WERI-Rb-1 (cell line): Measurements from ENCODE around the gene GNG7.
"Not testable (repeated sequence)": the region's sequence is repeated elsewhere in the genome, so short reads cannot be mapped to it uniquely, and the experiment has no call there.

Experiments
- DNase-seq: peaks from one replicate; pipeline ENCODE4 v3.0.0-alpha.2; 2020
- H3K27ac ChIP-seq: fragments of 250-450 bp; sonication (Bioruptor Pico); 2 replicates; pipeline ENCODE4 v1.5.1; 2020; ENCODE audit warnings: mild to moderate bottlenecking, moderate library complexity
- H3K27me3 ChIP-seq: fragments of 250-450 bp; sonication (Bioruptor Pico); 2 replicates; pipeline ENCODE4 v1.5.1; 2021; ENCODE audit warnings: mild to moderate bottlenecking, low read depth, moderate library complexity; ENCODE audit not compliant: insufficient read depth, severe bottlenecking
- H3K36me3 ChIP-seq: fragments of 250-450 bp; sonication (Bioruptor Pico); 2 replicates; pipeline ENCODE4 v1.5.1; 2020; ENCODE audit warnings: mild to moderate bottlenecking, moderate library complexity
- H3K4me3 ChIP-seq: 2 replicates; pipeline ENCODE4 v1.5.1; 2011; ENCODE audit warnings: low read depth, mild to moderate bottlenecking, control low read depth, low read length
- H3K9me3 ChIP-seq: fragments of 250-450 bp; sonication (Bioruptor Pico); 2 replicates; pipeline ENCODE4 v1.5.1; 2021; ENCODE audit warnings: mild to moderate bottlenecking, moderate library complexity; ENCODE audit not compliant: severe bottlenecking
- TF ChIP-seq, protein P1 (sequence below): IDR thresholded peaks from 2 replicates; pipeline ENCODE4 v1.5.1; 2011; ENCODE audit warnings: low read depth, mild to moderate bottlenecking, control low read depth, inconsistent platforms, low read length

Gene GNG7

DNA sequence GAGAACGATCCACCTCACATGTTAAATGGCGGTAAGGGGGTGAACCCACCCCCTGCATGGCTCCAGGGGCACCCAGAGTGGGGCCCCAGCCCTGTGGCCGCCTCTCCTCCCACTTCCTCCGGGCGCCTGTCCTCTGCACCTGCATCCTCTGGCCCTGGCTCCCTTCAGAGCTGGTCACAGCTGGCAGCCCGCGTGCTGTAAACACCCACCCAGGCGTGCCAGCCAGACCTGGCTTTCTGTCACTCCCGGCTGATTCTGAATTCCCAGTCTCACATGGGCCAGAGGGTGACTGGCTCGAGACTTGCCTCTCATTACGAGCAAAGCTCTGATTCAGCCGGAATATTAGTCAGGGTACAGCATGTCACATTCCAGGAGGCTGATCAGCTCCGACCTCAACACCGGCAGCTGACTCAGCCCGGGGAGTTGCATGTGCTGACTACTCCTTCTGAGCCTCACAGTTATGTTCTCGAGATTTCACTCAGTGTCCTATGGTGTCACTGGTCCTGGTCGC lies 75.1 kb downstream of the GNG7 start:
- no peak overlapping the region for H3K4me3 ChIP-seq
- DNase-seq: no peak
- H3K27me3 ChIP-seq: no peaks in the 10 kb centered on the region
- peaks cover 11% of the 10 kb centered on the region for H3K9me3 ChIP-seq
- H3K27ac ChIP-seq: no peak overlapping the region
- H3K36me3 ChIP-seq: no peaks in the 10 kb centered on the region
- TF ChIP-seq, protein P1, sequence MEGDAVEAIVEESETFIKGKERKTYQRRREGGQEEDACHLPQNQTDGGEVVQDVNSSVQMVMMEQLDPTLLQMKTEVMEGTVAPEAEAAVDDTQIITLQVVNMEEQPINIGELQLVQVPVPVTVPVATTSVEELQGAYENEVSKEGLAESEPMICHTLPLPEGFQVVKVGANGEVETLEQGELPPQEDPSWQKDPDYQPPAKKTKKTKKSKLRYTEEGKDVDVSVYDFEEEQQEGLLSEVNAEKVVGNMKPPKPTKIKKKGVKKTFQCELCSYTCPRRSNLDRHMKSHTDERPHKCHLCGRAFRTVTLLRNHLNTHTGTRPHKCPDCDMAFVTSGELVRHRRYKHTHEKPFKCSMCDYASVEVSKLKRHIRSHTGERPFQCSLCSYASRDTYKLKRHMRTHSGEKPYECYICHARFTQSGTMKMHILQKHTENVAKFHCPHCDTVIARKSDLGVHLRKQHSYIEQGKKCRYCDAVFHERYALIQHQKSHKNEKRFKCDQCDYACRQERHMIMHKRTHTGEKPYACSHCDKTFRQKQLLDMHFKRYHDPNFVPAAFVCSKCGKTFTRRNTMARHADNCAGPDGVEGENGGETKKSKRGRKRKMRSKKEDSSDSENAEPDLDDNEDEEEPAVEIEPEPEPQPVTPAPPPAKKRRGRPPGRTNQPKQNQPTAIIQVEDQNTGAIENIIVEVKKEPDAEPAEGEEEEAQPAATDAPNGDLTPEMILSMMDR: no peak

DNA sequence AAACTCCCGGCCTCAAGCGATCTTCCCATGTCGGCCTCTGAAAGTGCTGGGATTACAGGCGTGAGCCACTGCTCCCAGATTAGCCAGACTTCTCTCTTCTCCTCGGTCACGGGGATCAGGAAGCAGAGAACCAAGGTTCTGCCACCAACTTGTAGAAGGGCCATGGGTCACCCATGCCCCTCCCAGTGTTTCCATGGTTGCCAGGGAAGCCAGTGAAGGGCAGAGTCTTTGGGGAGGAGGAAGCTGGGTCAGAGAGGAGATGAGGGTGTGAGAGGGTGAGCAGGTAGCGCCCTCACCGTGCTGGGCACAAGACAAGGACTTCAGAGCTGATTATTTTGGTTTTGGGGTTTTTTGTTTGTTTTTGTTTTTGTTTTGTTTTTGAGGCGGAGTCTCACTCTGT lies 77.1 kb downstream of the GNG7 start:
- Histone ChIP-seq H3K4me3 (no peak overlapping the region), H3K27me3 (no peaks in the 10 kb centered on the region), H3K36me3 (no peaks in the 10 kb centered on the region), H3K9me3 (peaks cover 4% of the 10 kb centered on the region), H3K27ac (no peak overlapping the region)
- no peak for DNase-seq
- TF ChIP-seq, protein P1: no peak

DNA sequence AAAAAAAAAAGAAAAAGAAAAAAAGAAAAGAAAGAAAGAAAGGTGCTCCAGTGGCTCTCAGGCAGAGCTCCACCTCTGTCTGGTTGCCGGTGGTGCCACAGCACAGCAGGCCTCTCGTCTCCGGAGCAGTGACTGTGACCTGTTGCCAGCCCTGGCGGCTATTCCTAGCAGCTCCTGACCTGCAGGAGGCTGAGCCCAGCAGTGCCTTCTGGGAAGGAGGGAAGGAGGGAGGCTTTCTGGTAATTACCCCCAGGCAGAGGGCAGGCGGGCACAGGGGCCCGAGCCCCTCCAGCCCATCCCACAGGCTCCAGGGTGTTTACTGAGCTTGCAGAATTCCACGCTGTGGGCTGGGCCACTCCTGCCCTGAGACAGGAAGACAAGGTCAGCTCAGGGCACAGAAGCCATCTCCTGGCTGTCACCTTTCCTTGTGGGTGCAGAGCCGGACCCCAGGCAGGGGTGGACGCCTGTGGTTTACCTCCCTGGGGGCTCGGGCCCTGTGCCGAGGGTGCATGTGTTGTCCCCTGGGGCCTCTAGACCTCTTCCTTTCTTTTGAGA lies 77.9 kb downstream of the GNG7 start:
- peak; percentile 49 for DNase-seq
- H3K27ac ChIP-seq: no peak overlapping the region

DNA sequence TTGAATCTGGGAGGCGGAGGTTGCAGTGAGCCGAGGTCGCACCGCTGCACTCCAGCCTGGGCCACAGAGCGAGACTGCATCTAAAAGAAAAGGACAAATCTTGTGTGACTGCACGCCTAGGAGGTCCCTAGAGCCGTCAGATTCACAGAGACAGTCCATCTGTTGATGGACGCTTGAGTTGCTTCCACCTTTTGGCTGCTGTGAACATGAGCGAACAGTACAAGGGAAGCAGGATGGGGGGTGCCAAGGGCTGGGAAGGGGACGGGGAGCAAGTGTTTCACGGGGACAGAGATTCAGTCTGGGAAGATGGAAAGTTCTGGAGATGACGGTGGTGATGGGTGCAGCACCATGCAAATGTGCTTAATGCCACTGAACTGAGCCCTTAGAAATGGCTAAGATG lies 78.7 kb downstream of the GNG7 start:
- Histone ChIP-seq H3K36me3 (no peaks in the 10 kb centered on the region), H3K27ac (no peak overlapping the region), H3K9me3 (no peaks in the 10 kb centered on the region), H3K4me3 (no peak overlapping the region), H3K27me3 (no peaks in the 10 kb centered on the region)
- TF ChIP-seq, protein P1: no peak
- no peak for DNase-seq

More for the DNA sequence above, 77.9 kb downstream of the GNG7 start:
- H3K27me3 ChIP-seq: no peaks in the 10 kb centered on the region
- TF ChIP-seq, protein P1: no peak
- no peaks in the 10 kb centered on the region for H3K36me3 ChIP-seq
- no peaks in the 10 kb centered on the region for H3K9me3 ChIP-seq
- no peak overlapping the region for H3K4me3 ChIP-seq

DNA sequence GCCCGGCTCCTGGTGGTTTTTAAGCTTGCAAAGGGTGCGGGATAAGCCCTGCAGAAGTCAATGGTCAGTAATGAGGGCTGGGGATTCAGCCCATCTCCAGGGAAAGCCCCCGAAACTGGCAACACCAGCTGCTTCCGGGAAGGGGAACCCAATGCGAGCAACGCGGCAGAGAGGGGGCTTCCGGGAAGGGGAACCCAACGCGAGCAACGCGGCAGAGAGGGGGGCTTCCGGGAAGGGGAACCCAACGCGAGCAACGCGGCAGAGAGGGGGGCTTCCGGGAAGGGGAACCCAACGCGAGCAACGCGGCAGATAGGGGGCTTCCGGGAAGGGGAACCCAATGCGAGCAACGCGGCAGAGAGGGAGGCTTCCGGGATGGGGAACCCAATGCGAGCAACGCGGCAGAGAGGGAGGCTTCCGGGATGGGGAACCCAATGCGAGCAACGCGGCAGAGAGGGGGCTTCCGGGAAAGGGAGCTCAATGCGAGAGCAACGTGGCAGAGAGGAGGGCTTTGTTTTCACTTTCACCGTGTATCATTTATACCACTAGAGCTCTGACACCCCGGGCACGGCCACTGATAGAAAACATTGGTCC lies 80.0 kb downstream of the GNG7 start:
- H3K27ac ChIP-seq, H3K27me3 ChIP-seq, DNase-seq: not testable (repeated sequence)

DNA sequence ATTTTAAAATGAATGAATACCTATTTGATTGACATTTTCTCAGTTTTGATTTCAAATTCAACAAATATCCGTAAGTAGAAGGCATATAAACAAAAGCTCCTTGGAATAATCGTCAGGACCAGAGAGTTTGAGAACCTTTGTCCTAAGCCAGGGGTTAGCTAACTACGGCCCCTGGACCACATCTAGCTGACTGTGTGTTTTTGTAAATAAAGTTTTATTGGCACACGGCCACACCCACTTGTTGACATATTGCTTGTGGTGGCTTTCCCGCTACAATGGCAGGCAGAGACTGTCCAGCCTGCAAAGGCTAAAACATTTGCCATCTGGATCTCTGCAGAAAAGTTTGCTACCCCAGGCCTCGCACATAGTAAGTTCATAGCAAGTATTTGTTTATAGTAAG lies 83.4 kb downstream of the GNG7 start:
- Histone ChIP-seq H3K4me3 (no peak overlapping the region), H3K36me3 (no peaks in the 10 kb centered on the region), H3K9me3 (peaks cover 6% of the 10 kb centered on the region), H3K27ac (no peak overlapping the region), H3K27me3 (no peaks in the 10 kb centered on the region)
- DNase-seq: no peak
- TF ChIP-seq, protein P1: no peak

More for the DNA sequence above, 80.0 kb downstream of the GNG7 start:
- H3K9me3 ChIP-seq, H3K36me3 ChIP-seq, H3K4me3 ChIP-seq: not testable (repeated sequence)
